RCC 7860 (cell line): ENCODE measurements around the gene PDE2A.

Experiments
- DNase-seq: peaks from one replicate; pipeline ENCODE4 v3.0.0-alpha.2; 2015; ENCODE audit warnings: low spot score
- FAIRE-seq: peaks from 2 replicates; lab custom pipeline; 2012; peaks lifted over from hg19 to GRCh38; lab: Jason Lieb, UNC

PDE2A gene

GRCh38 chr11:72594493-72595291 lies 79.5 kb downstream of the PDE2A start:
- FAIRE-seq, result no peak
- DNase-seq, result no peak

GRCh38 chr11:72592698-72593495 lies 81.3 kb downstream of the PDE2A start:
- DNase-seq, result no peak
- FAIRE-seq, result no peak

GRCh38 chr11:72591785-72592502 lies 82.3 kb downstream of the PDE2A start:
- FAIRE-seq (no peak), DNase-seq (no peak)

GRCh38 chr11:72591023-72591422 lies 83.2 kb downstream of the PDE2A start:
- DNase-seq, result no peak
- no peak for FAIRE-seq

GRCh38 chr11:72589802-72590761 lies 84.1 kb downstream of the PDE2A start:
- FAIRE-seq (no peak), DNase-seq (no peak)

- no peak for FAIRE-seq
- no peak for DNase-seq
Observed at GRCh38 chr11:72588421-72589410, 85.5 kb downstream of the PDE2A start.

- FAIRE-seq (no peak), DNase-seq (no peak)
Observed at GRCh38 chr11:72587696-72588095, 86.5 kb downstream of the PDE2A start.

GRCh38 chr11:72586321-72587090 lies 87.7 kb downstream of the PDE2A start:
- DNase-seq (no peak), FAIRE-seq (no peak)

GRCh38 chr11:72585762-72586311 lies 88.4 kb downstream of the PDE2A start:
- FAIRE-seq (no peak), DNase-seq (peak; percentile 35)

GRCh38 chr11:72584939-72585597 lies 89.2 kb downstream of the PDE2A start:
- FAIRE-seq (no peak), DNase-seq (no peak)

GRCh38 chr11:72584293-72584938 lies 89.8 kb downstream of the PDE2A start:
- FAIRE-seq, result no peak
- no peak for DNase-seq

- no peak for DNase-seq
- FAIRE-seq, result no peak
Observed at GRCh38 chr11:72583616-72584292, 90.5 kb downstream of the PDE2A start.

- DNase-seq, result no peak
Observed at GRCh38 chr11:72583177-72583553, 91.1 kb downstream of the PDE2A start.

GRCh38 chr11:72582206-72583176 lies 91.7 kb downstream of the PDE2A start:
- no peak for DNase-seq
- FAIRE-seq, result no peak

More at GRCh38 chr11:72583177-72583553, 91.1 kb downstream of the PDE2A start:
- no peak for FAIRE-seq

GRCh38 chr11:72581067-72581466 lies 93.2 kb downstream of the PDE2A start:
- DNase-seq (no peak), FAIRE-seq (no peak)

- FAIRE-seq, result no peak
Observed at GRCh38 chr11:72580642-72580950, 93.6 kb downstream of the PDE2A start.

More at GRCh38 chr11:72580642-72580950, 93.6 kb downstream of the PDE2A start:
- no peak for DNase-seq
